Sigmoid colon (tissue), 4 donors: ENCODE data around the gene TMEM63B.

Experiments
- EP300 ChIP-seq, 4 donors: sonication (generic); formaldehyde crosslinking; IDR thresholded peaks; one replicate each; pipeline ENCODE4 v1.6.1; 2017; ENCODE audit warnings: antibody characterized with exemption in 4 of 4
- POLR2A ChIP-seq, 2 donors: fragments of 450-650 bp; IDR thresholded peaks; one replicate each; pipeline ENCODE4 v1.6.1; 2016; ENCODE audit warnings: antibody characterized with exemption in 2 of 2, mild to moderate bottlenecking in 2 of 2, moderate library complexity in 2 of 2
- POLR2AphosphoS5 ChIP-seq, 4 donors: sonication (generic); formaldehyde crosslinking; IDR thresholded peaks; one replicate each; pipeline ENCODE4 v1.6.1; 2017; ENCODE audit warnings: antibody characterized with exemption in 4 of 4
- TF ChIP-seq, protein P1 (sequence below), 4 experiments: fragments of 450-650 bp in 3 of 4; fragments of 200-600 bp in 1 of 4; IDR thresholded peaks; one replicate each; pipeline ENCODE4 v1.5.1; 2016 to 2019; ENCODE audit warnings: antibody characterized with exemption in 4 of 4, mild to moderate bottlenecking in 3 of 4, moderate library complexity in 2 of 4

DNA sequence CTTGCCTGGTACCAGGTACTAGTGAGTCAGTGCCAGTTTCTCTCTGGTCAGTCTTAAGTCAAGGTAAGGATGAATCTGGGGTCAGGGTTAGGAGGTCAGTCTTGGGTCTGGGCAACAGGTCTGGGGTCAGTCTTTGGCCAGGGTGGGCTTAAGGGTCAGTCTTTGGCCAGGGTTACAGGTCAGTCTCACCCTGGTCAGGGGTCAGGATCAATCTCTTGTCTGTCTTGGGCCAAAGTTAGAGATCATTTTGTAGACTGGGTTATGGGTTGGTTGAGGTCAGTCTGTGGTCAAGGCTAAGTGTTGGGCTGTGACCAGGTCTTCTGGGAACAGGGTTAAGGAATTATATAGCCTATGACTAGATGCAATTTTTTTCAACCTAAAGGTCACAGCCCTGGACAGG is 18.5 kb downstream of the TMEM63B start:
- TF ChIP-seq POLR2A (IDR thresholded peaks at IDR 0.05) (no peak), EP300 (IDR thresholded peaks at IDR 0.05) (no peak), POLR2AphosphoS5 (IDR thresholded peaks at IDR 0.05) (no peak)
- TF ChIP-seq, protein P1, sequence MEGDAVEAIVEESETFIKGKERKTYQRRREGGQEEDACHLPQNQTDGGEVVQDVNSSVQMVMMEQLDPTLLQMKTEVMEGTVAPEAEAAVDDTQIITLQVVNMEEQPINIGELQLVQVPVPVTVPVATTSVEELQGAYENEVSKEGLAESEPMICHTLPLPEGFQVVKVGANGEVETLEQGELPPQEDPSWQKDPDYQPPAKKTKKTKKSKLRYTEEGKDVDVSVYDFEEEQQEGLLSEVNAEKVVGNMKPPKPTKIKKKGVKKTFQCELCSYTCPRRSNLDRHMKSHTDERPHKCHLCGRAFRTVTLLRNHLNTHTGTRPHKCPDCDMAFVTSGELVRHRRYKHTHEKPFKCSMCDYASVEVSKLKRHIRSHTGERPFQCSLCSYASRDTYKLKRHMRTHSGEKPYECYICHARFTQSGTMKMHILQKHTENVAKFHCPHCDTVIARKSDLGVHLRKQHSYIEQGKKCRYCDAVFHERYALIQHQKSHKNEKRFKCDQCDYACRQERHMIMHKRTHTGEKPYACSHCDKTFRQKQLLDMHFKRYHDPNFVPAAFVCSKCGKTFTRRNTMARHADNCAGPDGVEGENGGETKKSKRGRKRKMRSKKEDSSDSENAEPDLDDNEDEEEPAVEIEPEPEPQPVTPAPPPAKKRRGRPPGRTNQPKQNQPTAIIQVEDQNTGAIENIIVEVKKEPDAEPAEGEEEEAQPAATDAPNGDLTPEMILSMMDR (IDR thresholded peaks at IDR 0.05): no peak
